ENCODE results near the gene FAM221A.
"Not testable (repeated sequence)": the region's sequence is repeated elsewhere in the genome, so short reads cannot be mapped to it uniquely, and the experiment has no call there.

Gene FAM221A, protein sequence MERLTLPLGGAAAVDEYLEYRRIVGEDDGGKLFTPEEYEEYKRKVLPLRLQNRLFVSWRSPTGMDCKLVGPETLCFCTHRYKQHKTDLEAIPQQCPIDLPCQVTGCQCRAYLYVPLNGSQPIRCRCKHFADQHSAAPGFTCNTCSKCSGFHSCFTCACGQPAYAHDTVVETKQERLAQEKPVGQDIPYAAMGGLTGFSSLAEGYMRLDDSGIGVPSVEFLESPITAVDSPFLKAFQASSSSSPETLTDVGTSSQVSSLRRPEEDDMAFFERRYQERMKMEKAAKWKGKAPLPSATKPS

DNA sequence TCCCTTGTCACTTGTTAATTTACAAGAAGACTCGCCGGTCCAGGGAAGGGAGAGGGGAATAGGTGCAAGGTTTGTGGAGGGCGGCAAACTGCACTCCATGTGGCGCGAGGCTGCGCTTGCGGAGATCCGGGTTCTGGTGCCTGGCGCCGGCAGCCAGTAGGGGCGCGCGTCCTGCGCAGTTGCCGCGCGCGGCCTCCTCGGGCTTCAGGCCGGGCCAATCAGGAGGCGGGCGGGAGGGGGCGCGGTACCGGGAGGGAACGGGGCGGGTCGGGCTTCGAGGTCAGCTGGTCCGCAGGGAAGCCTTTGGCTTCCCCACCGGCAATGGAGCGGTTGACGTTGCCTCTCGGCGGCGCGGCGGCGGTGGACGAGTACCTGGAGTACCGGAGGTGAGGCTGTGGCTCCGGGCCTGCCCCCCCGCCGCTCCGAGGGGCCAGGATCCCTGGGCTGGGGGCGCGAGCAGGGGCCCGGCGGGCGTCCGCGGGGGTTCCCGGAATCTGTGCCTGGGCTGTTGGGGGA lies at the start of gene FAM221A:
TSS of gene FAM221A (plus strand) at position 302 of the 516 bp plus-strand sequence. CDS start at position 322, 20 bp downstream.
- peak; percentile 51 to 55 for DNase-seq (ENCODE audit: low read depth in 2 of 2, low spot score in 1 of 2)

DNA sequence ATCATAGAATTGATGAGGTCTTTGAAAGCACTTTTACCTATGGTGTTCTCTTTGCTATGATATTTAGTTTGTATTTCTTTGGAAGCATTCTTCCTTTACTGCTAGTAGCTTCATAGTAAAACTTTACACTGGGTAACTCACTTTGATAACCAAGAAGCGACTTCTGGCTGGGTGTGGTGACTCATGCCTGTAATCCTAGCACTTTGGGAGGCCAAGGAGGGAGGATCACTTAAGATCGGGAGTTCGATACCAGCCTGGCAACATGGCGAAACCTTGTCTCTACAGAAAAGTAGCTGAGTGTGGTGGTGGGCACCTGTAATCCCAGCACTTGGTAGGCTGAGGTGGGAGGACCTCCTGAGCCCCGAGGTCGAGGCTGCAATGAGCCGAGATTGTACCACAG lies 46.6 kb upstream of the FAM221A start:
- DNase-seq (ENCODE audit: low read depth in 2 of 2, low spot score in 1 of 2): no peak

DNA sequence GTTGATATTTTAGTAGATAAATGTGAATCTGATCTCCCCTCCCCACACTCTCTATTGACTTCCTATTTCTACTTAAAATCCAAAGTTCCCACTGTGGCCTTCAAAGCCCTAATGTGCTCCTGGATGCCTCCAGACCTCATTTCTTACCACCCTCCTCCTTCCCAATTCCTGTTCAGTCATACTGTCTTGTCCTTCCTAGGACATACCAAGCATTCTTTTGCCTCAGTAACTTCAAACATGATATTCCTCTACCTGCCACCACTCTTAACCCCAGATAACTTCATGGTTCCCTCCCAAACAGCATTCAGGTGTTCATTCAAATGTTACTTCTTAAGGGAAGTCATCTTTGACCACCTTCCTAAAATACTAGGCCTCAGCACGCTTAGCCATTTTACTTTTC lies 34.2 kb upstream of the FAM221A start:
- no peak for DNase-seq (ENCODE audit: low read depth in 2 of 2, low spot score in 1 of 2)

DNA sequence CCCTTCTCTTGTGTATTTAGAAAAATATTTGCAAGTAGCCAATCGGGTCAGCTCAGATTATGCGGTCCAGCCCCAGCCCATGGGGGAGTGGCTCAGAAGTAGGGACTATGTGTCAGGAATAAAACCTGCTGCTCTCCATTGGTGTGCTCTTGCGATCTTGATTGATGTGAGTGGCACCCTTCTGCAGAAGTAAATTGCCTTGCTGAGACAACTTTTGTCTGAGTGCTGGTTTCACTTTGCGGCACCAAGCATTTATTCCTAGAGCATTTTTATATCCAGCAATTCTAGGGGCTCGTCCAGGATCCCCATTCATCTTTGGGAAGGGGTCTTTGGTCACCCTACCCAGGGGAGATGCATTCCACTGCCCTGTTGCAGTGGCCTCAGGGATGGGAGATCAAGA lies 26.1 kb upstream of the FAM221A start:
- DNase-seq (ENCODE audit: low read depth in 2 of 2, low spot score in 1 of 2): no peak

DNA sequence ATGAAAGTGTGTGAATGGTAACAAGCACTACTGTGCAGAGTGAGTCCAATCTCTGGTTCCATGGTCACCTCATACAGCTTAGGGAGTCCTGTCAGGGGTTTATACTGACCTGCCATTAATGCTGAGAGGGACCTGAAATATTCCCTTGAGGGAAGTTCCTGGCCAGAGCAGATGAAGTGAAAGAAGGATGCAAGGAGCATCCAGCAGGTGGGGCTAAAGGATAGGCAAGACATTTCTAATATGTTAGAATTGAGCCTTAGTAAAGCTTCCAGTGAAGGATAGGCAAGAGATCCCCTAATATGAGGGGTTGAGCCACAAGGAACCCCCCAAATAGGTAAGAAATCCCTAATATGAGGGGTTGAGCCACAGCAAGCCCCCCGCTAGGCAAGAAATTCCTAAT lies 25.5 kb upstream of the FAM221A start:
- no peak for DNase-seq (ENCODE audit: low read depth in 2 of 2, low spot score in 1 of 2)

DNA sequence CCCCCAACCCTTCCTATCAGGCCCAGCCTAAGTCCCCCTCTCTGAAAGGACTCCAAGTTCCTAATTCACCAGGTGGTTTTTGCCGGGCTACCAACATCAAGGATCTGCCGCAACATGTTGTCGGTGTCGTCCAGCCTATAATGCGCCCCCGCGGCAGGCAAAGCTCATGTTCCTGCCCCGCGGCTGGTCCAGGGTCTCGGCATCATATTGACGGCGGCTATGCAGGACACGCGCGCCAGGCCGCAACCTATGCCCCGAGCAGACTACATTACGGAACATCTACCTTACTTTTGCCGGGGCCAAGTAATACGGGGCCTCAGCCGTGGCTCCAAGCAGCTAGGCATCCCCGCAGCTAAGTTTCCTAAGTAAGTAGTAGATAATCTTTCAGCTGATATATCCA lies 24.6 kb upstream of the FAM221A start:
- DNase-seq (ENCODE audit: low read depth in 2 of 2, low spot score in 1 of 2): no peak

DNA sequence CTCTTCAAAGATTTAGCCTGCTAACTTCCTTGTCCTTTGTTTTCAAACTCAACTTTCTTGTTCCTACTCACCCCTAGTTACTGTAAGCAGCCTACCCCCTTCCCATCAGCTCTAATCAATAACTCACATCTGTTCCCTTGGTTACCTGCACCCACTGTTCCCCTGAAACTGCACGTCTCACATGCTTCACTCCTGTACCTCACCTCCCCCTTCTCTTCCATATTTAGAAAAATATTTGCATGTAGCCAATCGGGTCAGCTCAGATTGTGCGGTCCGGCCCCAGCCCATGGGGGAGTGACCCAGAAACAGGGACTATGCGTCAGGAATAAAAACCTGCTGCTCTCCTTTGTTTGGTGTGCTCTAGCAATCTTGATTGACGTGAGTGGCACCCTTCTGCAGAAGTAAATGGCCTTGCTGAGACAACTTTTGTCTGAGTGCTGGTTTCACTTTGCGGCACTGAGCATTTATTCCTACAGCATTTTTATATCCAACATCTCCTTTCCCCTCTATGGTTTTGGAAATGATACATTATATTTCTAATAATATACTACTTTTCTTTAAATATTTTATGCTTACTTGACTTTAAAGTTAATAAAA lies 21.1 kb upstream of the FAM221A start:
- no peak for DNase-seq (ENCODE audit: low read depth in 2 of 2, low spot score in 1 of 2)

DNA sequence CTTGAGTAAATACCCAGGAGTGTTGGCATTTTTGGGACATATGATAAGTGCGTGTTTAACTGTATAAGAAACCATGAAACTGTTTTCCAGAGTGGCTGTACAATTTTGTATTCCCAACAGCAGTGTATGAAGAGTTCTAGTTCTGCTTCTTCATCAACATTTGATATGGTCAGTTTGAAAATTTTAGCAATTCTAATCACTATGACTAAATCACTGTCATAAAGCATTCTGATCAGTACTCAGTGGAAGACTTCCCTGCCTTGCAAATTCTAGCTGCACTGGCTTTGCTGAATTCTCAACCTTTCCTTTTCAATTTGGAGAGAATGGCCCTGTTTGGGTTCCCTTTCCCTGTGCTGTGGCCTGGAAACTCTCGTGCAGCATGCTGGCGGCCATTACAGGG lies 18.6 kb upstream of the FAM221A start:
- no peak for DNase-seq (ENCODE audit: low read depth in 2 of 2, low spot score in 1 of 2)

DNA sequence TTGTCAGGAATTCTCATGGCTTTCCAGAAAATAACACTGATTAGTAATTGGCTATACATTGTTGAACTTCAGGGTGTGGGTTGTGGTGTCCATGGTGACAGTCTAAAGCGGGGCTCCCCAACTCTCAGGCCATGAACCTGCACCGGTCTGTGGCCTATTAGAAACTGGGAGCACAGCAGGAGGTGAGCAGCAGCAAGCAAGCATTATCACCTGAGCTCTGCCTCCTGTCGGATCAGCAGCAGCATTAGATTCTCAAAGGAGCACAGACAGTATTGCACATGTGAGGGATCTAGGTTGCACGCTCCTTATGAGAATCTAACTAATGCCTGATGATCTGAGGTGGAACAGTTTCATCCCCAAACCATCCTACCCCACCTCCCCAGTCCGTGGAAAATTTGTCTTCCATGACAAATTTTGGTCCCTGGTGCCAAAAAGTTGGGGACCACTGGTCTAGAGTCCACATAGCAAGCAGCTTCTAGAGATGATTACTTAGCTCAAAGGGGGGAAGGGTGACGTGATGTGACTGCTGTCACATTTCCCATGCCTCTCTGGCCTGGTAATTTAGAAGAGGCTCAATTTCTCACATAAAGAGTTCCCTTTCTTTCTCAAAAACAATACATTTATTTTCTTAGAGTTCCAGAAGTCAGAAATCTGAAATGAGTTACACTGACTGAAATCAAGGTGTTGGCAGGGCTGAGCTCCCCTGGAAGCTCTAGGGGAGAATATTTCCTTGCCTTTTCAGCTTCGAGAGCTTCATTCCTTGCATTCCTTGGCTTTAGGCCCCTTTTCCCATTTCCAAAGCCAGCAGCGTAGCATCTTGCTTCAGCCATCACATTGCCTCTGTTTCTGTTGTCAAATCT lies 17.6 kb upstream of the FAM221A start:
- no peak for DNase-seq (ENCODE audit: low read depth in 2 of 2, low spot score in 1 of 2)

DNA sequence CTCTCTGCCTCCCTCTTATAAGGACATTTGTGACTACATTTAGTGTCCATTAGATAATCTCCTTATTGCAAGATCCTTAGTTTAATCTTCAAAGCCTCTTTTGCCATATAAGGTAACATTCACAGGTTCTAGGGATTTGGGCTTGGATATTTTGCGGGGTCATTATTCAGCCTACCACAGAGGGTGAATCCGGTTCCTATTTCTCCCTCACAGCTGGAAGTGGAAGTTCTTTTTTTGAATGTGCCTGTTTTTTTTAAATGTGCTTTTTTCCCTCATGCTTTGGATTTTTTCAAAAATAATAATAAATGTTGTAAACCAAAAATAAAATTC lies 17.1 kb upstream of the FAM221A start:
- DNase-seq (ENCODE audit: low read depth in 2 of 2, low spot score in 1 of 2): no peak

DNA sequence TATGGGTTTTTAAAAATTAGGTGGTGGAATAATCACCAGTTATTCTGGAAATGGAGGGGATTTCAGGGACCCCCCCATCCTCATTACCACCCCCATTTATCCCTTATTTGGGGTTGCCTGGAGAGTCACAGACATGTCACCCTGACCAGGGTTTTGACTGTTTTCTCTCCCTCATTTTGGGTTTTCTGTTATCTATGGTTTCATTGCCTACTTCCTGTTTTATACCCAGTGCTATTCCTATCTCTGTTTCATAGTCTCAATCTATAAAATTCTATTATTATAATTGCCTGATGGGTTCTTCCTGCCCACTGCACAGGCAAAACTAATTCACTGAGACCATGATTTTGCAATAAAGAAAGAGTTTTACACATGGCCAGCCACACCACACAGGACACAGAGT lies 15.9 kb upstream of the FAM221A start:
- DNase-seq (ENCODE audit: low read depth in 2 of 2, low spot score in 1 of 2): no peak

DNA sequence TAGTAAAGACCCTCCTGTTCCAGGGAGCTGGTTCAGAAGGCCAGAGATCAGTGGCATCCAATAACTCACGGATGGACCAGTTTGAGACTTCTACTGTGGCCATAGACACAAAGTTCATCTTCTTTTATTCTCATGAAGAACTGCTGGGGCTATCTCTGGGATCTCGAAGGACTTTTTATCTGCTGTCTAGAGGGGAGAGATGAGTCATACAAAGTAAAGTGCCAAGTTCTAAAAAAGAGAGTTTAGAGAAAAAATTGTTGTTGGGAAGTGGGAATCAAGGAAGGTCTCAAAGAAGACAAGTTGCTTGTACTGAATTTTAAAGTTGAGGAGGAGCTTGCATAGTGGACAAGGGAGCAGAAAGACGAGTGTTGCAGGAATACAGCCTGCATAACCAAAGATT lies 8.0 kb upstream of the FAM221A start:
- DNase-seq (ENCODE audit: low read depth in 2 of 2, low spot score in 1 of 2): no peak

DNA sequence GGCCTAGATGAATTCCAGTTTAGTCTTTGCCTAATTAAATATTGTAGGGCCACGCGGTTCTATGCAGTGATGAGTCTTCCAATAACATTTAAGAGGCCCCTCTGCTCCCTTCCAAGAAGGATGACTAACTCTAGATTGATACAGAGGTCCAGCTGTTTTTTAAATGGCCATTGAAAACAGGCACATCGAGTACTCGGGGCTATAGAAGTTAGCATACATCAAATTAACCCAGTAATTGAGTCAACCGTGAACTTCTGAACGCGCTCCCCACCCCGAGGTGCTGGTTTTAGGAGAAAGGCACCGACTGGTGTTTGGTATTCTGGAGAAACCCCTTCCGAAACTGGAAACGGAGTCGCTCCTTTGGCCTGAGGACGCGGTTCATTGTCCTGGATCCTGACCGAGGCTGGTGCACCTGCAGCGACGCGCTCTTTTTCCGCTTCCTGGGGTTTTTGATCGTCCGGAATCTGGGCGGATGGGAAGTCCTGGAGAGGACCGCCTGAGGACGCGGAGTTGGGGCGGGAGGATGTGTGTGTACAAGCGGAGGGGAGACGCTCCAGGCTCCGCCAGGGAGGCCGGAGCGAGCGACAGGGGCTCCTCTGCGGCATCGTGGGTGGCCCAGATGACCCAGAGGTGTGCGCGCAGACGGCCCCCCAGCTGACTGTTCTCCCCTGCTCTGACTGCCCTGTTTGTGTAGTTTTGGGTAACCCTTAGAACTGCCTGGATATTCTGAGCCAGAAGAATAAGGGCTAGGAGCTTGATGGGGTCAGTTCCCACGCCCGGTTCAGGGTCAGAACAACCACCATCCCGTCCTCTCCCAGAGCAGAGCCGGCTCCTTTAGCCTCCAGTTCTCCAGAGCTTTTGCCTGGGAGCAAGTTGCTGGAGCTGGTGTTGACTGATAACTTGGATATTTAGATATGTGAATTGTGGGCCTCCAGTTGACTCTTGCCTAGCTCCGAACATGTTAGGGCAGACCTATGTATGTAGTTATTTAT lies 711 bp downstream of the FAM221A start:
- DNase-seq (ENCODE audit: low read depth in 2 of 2, low spot score in 1 of 2): peak in 1 of 2 donors; percentile 11

DNA sequence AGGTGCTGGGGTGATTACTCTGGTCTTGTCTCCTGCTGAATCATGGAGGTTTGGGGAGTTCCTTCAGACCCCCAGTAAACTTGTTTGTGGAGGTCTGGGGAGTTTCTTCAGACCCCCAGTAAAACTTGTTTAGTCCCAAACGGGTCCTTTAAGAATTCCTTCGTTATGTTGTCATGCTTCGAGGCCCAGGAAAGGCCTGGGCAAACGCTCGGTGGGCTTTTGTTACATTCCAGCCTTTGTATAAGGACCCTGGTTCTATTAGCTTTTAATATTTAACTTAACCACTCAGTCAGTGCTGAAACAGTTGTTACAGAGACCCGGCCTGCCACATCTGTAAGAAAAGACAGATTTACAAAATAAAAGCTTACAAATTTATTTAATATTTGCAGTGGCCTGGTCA lies 4.0 kb downstream of the FAM221A start:
- DNase-seq (ENCODE audit: low read depth in 2 of 2, low spot score in 1 of 2): not testable (repeated sequence)

DNA sequence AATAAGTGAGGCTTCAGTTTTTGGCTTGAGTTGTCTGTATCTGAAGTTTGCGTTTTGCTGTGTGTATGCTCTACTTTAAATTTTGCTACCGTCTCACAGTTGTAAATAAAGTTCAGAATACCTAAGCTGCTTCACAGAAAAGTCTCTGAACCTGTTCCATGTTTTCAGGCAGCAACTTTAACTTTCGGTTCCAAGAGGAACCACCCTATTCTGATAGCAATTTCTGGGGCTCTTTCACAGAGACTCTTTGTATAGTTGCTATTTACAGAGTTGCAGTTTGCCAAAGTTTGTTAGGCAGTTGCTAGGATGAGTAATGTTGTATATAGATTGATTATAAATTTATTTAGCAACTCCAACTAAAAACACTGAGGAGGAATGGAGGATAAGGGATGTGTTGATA lies 5.7 kb downstream of the FAM221A start:
- no peak for DNase-seq (ENCODE audit: low read depth in 2 of 2, low spot score in 1 of 2)

DNA sequence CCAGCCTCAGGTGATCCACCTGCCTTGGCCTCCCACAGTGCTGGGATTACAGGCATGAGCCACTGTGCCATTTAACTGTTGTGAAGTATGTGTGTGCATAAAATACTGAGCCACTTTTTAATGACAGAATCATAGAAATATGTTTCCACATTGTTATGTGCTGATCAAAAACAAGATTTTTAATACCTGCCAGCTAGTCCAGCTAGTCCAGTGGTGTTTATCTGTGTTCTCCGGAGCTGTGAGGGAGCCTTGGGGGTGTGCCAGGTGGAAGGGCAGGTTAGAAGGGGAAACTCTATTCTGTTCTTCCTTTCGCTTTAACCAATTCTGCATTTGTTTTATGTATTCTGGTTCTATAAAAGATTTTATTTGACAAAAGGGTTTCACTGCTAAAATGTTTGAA lies 7.0 kb downstream of the FAM221A start:
- no peak for DNase-seq (ENCODE audit: low read depth in 2 of 2, low spot score in 1 of 2)

DNA sequence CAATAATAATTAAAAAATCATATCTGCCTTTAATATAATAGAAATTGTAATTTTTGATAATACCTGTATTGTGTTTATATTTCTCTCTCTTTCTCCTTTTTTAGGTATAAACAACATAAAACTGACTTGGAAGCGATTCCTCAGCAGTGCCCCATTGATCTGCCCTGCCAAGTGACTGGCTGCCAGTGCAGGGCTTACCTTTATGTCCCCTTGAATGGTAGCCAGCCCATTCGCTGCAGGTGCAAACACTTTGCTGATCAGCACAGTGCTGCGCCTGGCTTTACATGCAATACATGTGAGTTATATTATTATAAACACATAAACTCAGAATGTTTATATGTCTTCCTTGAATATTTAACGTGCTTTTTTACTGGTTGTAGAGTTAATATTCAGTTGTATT lies 9.2 kb downstream of the FAM221A start:
- DNase-seq (ENCODE audit: low read depth in 2 of 2, low spot score in 1 of 2): no peak

DNA sequence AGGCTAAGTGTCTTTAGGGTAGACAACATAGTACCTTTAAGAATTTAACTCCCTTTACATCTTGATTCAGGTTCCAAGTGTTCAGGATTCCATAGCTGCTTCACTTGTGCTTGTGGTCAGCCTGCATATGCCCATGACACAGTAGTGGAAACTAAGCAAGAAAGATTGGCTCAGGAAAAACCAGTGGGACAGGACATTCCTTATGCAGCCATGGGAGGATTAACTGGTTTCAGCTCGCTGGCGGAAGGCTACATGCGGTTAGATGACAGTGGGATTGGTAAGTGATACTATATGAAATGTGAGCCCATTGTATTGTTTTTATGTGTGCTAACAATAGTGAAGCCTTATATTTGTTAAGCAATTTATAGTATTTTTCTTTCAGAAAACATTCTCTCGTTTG lies 11.3 kb downstream of the FAM221A start:
- no peak for DNase-seq (ENCODE audit: low read depth in 2 of 2, low spot score in 1 of 2)

DNA sequence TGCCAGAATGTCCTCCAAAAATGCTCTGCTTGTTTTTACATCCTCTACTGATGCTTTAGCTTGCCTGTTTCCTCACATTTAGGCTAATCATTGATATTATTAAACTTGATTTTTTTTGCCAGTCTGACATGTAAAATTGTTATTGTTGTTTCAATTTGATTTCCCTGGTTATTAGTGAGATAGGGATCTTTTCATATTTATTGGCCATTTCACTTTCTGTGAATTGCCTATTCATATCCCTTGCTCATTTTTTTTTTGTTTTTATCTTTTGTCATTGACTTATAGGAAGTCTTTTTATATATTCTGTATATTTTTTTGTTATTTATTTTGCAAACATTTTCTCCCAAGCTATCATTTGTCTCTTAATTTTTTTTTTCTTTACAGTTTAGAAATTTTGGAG lies 13.2 kb downstream of the FAM221A start:
- DNase-seq (ENCODE audit: low read depth in 2 of 2, low spot score in 1 of 2): no peak

DNA sequence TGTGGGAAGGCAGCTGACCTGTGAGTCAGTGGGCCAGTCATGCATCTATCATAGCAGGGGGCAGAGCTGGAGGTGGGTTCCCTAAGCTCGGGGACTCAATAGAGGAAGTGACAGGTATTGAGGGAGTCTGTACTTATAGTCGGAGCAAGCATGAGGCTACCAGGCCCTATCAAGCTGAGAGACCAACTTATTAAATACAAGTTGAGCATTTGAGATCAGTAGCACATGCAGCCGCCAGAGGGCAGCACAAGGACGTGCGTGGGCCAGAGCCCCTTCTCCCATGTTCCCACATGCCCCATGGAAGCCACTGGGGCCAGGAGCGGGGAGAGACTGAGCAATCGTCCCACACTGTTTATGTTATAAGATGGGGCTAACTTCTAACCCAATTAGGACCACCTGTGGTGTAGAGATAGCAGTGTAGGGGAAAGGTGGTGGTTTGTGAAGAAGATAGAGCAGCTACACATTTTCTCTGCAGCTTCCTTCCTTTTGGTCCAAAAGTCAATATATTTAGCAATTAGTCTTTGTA lies 17.0 kb downstream of the FAM221A start:
- peak; percentile 2 to 12 for DNase-seq (ENCODE audit: low read depth in 2 of 2, low spot score in 1 of 2)

DNA sequence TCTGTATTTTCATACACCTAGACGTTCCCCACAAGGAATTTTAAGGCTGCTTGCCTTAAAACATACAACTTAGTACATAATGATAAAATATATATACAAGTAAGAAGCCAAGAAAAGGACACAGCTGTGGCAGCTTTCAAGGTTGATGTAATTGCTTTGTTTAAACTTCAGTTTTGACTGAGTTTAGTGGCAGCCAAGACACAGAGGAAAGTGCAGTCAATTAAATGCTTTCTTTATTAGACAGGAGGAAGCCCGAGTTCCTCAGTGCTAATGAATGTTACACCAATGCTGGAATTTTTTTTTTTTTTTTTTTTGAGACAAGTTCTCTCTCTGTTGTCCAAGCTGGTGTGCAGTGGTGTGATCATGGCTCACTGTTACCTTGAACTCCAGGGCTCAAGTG lies 18.8 kb downstream of the FAM221A start:
- no peak for DNase-seq (ENCODE audit: low read depth in 2 of 2, low spot score in 1 of 2)
